Lung microvascular endothelial cell (primary cell): Measurements from ENCODE around the gene FOXP2. TPM values are rescaled to one million over a fixed set of nuclear protein-coding genes. Genes with fewer than 3 reads are reported as not detected.
A peak's percentile ranks its signal among the peaks of the same experiment; 100 is the strongest.
"Not testable (repeated sequence)": the region's sequence is repeated elsewhere in the genome, so short reads cannot be mapped to it uniquely, and the experiment has no call there.

ENCODE experiments used
- DNase-seq, 2 donors: peaks; one replicate each; pipeline versions ENCODE4 v3.0.0 to v3.0.0-alpha.2; 2010; ENCODE audit warnings: low read depth in 2 of 2
- total RNA-seq: library from RNA; depleted of rRNA; stranded (reverse); fragments of >200 nt; gene quantifications from 2 replicates; pipeline ENCODE4 v1.2.1, GENCODE V29; 2014

Gene FOXP2
- total RNA-seq, 1 donor from 2014 or later: 13.7 TPM

DNA sequence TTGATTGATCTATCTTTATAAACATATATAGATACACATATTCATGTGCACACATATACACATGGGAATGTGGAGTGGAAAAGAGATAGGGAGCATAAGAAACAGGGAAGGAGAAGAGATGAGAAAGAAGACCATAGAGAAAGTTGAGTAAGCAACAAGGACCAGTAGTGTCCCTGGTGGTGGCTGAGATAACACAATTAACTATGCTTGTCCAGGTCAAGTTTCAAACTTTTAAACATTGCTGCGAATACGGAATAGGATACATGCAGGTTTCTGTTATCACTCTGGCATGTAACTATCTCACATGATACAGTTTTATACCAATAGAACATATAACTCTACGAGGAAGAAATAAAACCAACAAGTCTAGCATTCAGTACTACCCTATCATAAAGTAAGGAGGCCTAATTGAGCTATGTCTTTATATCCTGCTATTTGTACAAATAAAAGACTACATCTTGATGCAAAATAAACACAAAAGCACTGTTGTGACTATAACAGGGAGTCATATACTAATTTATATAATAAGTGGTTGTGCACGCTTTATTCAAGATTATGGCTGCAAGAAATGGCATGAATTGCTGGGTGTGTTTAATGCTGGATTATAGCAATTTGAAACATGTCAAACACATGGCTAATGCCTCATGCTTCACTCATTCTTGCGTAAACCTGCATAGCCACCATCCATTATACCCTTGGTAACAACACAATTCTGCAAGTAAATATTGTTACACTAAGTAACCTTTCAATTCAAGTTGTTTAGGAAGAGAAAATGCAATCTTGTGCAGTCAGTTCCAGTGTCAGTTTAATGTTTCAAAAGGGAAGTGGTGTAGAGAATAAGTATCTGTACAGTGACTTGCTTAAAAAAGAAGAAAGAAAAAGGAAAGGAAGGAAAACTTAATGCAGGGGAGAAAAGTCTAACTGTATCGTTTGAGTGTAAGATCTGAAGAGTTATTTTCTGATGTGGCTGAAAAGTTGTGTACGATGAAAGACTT, 8.2 kb downstream of the FOXP2 start:
- DNase-seq: peak in 1 of 2 donors; percentile 9

DNA sequence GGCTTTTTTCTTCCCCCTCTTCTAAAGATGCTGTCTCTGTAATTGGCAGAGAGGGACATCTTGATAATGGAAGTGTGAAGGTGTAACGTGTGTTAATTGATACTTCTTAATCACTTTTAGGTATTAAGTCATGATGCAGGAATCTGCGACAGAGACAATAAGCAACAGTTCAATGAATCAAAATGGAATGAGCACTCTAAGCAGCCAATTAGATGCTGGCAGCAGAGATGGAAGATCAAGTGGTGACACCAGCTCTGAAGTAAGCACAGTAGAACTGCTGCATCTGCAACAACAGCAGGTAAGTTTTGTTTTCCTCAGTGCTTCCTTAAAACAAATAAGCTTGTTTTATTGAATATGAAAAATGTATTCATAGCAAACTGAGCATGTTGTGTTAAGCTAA, 11.8 kb downstream of the FOXP2 start:
- no peak for DNase-seq

DNA sequence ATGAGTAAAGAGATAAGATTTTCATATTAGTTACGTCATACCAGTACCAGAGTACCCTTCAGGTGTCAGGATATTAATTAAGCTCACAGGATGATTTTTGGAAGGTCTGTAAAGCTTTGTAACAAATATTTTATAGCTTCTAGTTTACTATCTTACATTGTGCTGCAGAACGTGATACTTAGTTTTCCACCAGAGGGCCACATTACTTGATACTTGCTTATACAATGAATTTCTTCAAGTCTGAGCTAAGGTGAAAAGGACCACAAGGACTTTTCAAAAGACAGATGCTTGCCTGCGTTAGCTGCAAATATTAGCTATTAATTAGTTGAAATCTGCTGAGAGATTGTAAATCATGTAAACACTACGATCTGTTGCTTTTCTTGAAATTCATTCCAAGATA, 12.2 kb downstream of the FOXP2 start:
- peak; percentile 3 to 54 for DNase-seq

DNA sequence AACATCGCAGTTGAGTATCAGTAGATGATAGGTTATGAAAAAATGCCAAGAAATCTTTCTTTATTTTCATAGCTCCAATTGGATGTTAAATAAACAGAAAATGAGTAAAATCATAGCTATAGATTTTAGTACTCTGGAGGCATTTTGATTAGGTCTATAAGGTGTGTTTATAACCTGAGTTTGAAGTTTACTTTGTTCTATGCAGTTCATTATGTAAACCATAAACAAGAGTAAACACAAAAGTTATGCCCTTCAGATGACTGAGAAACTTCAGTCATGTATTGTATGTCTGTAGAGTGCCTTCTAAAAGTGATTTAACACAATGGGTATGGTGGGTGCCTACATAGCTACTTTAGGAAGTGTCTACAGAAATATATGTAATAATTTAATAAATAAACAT, 13.6 kb downstream of the FOXP2 start:
- DNase-seq: no peak

DNA sequence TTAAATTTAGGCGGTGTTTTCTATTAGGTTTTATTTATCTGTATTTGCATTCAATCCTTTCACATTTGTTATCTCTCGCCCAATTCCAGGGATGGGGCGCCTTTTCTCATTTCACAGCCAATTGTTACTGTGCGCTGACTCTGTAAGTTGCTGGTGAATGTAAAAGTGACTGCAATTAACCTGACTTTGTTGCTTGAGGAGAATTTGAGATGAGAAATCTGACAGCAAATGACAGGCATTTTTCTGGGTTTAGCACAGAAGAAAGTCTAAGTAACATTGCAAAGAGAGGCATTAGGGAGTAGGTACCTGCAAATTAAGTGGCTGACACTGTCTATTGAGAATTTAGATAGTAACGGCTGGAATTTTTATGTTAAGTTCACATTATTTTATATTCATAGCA, 16.6 kb downstream of the FOXP2 start:
- DNase-seq: no peak

DNA sequence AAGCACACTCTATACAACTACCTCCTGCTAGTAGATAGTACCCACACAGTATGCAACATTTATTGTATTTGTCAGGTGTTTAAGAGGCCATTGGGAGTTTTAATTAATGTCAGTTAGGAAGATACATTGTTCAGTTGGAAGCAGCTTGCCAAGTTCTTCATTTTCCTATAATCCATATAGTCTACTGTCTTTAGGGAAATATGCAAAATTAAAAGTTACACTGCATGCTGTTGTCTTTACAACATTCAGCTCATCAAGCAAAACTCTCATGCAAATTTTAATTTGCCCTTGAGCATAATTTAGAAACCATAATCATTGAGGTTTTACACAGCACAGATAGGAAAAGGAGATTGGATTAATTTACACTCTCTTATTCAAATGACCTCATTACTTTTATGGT, 17.4 kb downstream of the FOXP2 start:
- DNase-seq: no peak

DNA sequence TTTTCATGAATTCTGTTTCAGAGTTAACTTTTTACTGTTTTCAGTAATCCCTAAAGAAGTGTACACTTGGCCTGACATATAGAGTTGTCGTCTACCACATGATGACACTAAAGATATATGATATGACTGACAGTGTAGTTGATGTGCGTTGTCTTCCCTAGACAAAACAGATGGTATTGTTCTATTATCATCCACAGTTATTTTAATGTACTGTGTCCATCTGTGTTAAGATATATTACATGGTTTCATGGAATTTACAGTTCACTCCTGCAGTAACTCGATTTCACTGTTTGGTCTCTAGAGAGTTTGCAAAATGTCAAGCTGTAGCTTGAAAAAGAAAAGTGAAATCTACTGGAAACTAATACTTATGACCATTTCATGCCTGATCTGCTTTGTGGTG, 18.1 kb downstream of the FOXP2 start:
- no peak for DNase-seq

DNA sequence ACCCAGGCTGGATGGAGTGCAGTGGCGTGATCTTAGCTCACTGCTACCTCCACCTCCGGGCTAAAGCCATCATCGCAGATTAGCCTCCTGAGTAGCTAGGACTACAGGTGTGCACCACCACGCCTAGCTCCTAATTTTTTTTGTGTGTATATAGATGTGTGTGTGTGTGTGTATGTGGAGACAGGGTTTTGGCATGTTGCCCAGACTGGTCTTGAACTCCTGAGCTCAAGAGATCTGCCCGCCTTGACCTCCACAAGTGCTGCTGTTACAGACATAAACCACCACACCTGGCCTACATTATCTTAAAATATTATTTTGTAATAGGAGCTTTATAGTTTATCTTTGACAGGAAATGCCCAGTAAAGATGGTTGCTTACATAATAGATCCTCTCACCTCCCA, 25.0 kb downstream of the FOXP2 start:
- DNase-seq: peak in 1 of 2 donors; percentile 3

DNA sequence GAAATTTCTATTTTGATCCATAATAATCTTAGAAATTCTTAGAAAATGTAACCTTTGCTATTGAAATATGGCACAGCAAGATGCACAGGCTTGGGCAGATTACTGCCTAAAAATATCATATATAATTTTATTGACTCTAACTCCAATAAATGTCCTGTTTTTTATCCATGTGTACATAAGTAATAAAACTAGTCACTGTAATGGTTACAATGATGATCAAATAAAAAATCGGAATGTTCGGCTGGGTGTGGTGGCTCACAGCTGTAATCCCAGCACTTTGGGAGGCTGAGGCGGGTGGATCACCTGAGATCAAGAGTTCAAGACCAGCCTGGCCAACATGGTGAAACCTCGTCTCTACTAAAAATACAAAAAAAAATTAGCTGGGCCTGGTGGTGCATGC, 26.3 kb downstream of the FOXP2 start:
- not testable (repeated sequence) for DNase-seq

DNA sequence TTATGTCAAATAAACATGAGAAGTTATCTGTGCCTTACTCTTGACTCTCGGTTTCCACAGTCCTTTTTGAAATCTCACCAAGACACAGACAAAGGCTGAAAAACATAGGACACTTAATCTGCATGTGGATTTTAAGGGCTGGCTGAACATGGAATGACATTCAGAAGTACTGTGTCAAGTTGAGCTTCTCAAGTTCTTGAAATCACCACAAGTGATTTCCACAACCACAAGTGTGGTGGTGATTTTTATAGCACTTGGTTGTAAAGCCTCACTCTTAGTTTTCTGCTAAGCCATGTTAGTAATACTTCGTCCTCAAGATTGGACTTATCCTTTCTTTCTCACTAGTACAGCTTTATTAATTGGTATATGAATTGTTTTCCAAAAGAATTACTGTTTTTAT, 29.6 kb downstream of the FOXP2 start:
- no peak for DNase-seq

DNA sequence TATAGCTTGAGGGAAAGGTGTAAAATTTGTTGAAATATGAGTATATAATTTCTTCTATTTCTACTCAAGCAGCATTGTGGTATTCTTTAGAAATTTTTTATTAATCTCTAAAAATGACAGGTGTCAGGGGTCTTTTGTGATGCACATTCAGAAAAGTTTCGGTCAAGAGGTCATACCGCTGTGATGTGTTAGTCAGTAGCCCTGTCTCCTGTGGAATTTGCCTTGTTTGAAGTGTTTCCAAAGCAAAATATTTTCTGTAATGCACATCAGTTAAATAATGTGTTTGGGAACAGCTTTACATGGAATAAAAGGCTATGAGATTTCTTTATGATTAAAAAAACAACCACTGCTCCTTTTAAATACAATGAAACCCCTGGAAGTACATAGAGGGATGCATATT, 35.8 kb downstream of the FOXP2 start:
- peak in 1 of 2 donors; percentile 10 for DNase-seq

DNA sequence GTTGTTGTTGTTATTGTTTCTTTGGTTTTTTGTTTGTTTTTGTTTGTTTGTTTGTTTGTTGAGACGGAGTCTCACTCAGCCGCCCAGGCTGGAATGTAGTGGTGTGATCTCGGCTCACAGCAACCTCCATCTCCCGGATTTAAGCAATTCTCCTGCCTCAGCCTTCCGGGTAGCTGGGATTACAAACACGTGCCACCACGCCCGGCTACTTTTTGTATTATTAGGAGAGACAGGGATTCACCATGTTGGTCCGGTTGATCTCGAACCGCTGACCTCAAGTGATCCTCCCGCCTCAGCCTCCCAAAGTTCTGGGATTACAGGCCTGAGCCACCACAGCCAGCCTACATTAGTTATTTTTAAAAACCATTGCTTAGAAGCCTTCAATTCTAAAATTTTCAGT, 45.0 kb downstream of the FOXP2 start:
- no peak for DNase-seq

DNA sequence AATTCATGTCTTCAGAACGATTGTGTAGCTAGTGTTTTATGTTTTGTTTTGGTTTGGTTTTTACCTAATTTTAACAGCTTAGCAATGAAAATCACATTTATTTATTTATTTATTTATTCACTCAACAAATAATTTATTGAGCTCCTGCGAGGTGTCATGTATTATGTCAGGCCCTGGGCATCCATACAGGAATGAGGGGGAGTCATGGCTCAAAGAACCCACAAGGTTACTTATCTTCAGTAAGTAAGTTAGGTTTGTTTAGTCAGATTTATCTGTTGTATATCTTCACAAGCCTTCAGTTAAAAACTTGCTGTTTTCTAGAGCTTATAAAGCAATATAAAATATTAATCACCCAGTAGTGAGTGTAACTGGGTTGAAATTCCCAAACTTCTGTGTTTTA, 45.4 kb downstream of the FOXP2 start:
- no peak for DNase-seq

DNA sequence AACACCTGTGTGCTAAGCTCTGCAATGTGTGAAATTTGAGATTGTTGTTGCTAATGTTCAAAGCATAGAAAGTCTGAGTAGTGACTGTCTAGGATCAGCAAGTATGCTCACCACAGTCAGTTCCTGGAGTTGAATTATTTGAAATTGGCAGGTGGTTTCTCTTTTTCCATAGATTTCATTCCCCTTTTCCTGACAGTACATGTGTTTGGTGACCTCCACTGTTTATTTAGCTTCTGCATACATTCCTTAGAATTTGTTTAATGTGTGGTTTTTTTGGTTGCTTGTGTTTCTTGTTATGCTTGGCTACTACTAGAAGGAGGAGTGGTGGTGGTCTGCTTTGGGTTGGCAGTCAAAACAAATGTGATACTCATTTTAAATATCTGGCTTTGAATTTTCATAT, 52.3 kb downstream of the FOXP2 start:
- DNase-seq: peak in 1 of 2 donors; percentile 94

DNA sequence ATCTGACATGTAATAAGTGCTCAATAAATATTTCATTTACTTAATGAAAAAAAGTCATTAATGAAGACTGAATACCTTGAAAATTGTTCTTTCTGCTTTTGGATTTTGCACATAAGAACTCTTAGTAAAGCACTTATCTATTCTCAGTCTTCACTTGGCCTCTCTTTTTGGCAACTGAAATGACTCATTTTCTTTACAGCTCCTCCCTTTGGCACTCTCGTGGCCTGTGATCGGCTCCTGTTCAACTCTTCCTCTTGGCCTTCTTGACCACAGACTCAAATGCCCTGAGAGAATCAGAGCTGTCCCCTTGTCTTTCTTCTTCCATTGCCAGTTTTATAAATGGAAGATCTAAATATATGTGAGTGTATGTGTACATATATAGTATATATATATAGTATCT, 54.2 kb downstream of the FOXP2 start:
- no peak for DNase-seq

DNA sequence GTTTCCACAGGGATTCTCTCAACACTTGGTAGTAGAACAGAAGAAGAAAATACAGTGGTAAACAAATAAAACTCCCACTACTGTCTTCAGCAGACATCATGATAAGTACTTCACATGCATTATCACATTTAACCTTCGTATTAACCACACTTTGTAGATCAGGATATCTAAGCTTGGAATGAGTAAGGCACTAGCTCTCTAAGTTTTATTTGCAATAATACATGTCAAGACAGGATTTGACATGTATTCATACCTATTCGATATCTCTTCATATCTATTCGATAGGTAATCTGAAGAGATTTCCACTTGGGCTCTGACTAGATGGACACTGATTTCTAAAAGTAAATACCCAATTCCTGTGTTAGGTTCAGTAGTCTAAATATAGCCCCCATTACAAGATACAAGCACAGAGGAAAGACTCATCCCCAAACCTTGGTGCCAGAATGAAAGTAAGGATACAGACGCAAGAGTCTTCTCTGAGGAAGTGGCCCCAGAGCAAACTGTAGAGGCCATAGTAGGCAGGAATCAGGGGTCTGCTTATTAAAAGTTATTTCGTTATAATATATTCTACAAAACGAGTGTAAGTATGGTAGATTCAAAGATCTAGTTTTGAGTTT, 58.4 kb downstream of the FOXP2 start:
- DNase-seq: no peak

DNA sequence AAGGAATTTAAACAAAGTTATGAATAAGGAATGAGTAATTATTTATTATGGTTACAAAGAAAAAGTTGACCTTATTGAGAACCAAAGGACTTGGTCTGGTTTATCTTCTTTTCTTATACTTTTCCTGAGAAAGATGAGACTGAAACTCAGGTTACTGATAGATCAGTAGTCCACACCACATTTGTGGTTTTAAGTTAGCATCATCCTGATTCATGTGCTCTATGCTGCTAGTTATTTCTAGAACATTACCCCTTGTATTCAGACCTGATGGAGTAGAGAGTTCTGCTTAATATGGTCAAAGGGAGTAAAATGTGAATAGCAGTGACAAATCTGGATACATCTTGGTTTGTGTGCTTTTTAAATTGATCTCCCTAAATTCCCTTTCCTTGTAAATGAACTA, 63.8 kb downstream of the FOXP2 start:
- DNase-seq: no peak

DNA sequence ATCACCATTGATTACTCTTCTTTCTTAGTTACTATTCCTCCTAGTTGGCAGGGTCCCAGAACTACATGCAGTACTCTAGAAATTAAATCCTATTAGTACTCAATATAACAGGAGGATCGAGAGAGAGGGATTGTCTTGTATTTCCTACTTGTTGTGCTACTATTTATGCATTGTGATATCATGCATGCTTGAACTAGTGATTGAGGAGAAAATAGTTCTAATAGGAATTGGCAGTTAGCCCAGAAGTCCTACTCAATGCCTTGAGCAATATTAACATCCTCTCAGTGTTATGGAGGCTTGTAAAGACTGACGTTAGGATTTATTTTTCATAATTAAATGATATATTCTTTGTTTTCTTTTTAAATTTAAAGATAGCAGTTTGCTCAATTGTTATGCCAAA, 67.4 kb downstream of the FOXP2 start:
- DNase-seq: peak in 1 of 2 donors; percentile 5

DNA sequence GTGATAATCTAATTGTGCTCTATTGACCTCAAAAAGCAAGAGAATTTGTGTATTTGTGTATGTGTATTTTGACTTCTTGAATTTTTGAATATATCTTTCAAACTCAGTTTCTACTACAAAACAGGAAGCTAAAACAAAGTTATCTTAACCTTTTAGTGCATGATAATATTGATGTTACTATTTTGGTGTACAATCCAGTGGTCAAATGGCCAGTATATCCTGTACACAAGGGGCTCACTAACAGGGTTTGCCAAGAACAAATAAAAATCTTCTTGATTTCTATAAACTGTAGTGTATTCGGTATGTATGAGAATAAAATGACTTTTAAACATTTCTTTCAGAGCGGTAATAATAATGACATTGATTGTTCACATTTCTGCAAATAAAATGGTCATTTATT, 69.6 kb downstream of the FOXP2 start:
- DNase-seq: peak in 1 of 2 donors; percentile 92

DNA sequence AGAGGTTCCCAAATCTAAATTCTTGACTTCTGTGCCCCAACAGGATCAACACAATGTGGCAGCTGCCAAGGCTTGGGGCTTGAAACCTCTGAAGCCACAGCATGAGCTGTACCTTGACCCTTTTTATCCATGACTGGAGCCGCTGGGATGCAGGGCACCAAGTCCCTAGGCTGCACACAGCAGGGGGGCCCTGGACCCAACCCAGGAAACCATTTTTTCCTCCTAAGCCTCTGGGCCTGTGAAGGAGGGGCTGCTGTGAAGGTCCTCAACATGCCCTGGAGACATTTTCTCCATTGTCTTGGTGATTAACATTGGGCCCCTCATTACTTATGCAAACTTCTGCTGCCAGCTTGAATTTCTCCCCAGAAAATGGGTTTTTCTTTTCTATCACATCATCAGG, 72.6 kb downstream of the FOXP2 start:
- no peak for DNase-seq

DNA sequence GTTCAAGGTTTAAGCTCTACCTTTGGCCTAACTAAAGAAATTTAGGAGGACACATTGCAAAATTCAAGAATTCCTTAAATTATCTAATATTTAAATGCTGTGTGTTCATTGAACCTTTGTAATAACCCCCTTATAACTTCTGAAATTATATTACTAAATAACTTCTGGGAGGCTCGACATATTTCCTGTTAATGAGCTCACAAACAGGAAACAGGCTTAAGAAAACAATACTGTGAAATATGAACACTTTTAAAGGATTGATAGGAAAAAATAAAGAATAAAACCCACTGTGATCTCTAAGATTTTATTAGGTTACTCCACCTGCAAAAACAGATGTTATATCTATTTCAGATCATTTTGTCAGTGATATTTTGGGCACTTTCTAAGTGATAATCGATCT, 74.1 kb downstream of the FOXP2 start:
- peak in 1 of 2 donors; percentile 60 for DNase-seq

DNA sequence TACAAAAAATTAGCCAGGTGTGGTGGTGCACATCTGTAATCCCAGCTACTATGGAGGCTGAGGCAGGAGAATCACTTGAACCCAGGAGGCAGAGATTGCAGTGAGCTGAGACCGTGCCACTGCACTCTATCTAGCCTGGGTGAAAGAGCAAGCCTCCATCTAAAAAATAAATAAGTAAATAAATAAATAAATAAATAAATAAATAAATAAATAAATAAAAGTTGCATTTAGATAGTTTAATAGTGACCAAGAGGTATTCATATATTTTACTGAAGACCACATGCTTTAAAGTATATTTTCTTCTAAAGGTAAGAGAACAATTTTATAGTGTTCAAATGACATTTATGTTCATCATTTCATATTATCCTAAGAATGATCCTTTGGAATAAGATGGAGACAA, 82.9 kb downstream of the FOXP2 start:
- not testable (repeated sequence) for DNase-seq
